HEK293 (cell line): Measurements from ENCODE around the gene LRRTM4.

Experiments used
- CTCF ChIA-PET: fragments of 350-600 bp; formaldehyde crosslinking; extraction: SDS; loops from one replicate; lab custom pipeline; 2021; ENCODE audit warnings: antibody characterized with exemption; lab: Yijun Ruan, JAX
- POLR2A ChIA-PET: fragments of 300-600 bp; formaldehyde crosslinking; extraction: SDS; loops from one replicate; lab custom pipeline; 2020; ENCODE audit warnings: antibody characterized with exemption, inconsistent platforms; lab: Yijun Ruan, JAX
- H3K27ac ChIP-seq: fragments of 200-500 bp; sonication (Bioruptor generic); 2 replicates; pipeline ENCODE4 v1.5.1; 2014; ENCODE audit warnings: low read depth, low read length, control low read depth, inconsistent platforms; ENCODE audit errors: extremely low read depth
- H3K36me3 ChIP-seq, 2 experiments: fragments of 200-500 bp in 1 of 2; sonication (Bioruptor generic) in 1 of 2; 1 replicate in 1 of 2; 2 replicates in 1 of 2; pipeline ENCODE4 v1.5.1; 2014 to 2017; ENCODE audit warnings: inconsistent platforms in 2 of 2, low read length in 2 of 2; ENCODE audit not compliant: control insufficient read depth in 2 of 2, insufficient read depth in 1 of 2
- H3K4me1 ChIP-seq: fragments of 200-500 bp; sonication (Bioruptor generic); 2 replicates; pipeline ENCODE4 v1.5.1; 2014; ENCODE audit warnings: mild to moderate bottlenecking, low read length, inconsistent platforms; ENCODE audit not compliant: control insufficient read depth, insufficient read depth
- H3K4me3 ChIP-seq: 2 replicates; pipeline ENCODE4 v1.5.1; 2011; ENCODE audit warnings: low read depth, mild to moderate bottlenecking, control low read depth, low read length, moderate library complexity
- H3K9me3 ChIP-seq: fragments of 200-500 bp; sonication (Bioruptor generic); 2 replicates; pipeline ENCODE4 v1.5.1; 2014; ENCODE audit warnings: low read depth, low read length, inconsistent platforms; ENCODE audit not compliant: control insufficient read depth, insufficient read depth
- HOXA7 ChIP-seq: sonication (generic); formaldehyde crosslinking; IDR thresholded peaks from 2 replicates; pipeline ENCODE4 v1.8.1; 2022; ENCODE audit warnings: missing genetic modification reagents, borderline replicate concordance
- KLF8 ChIP-seq: fragments of 450-650 bp; formaldehyde crosslinking; IDR thresholded peaks from 2 replicates; pipeline ENCODE4 v1.5.1; 2016; ENCODE audit warnings: missing biosample characterization, missing genetic modification characterization
- PRDM4 ChIP-seq: fragments of 450-650 bp; formaldehyde crosslinking; IDR thresholded peaks from 2 replicates; pipeline ENCODE4 v1.5.1; 2017; ENCODE audit warnings: missing biosample characterization, missing genetic modification characterization
- SALL2 ChIP-seq: fragments of 450-650 bp; formaldehyde crosslinking; IDR thresholded peaks from 2 replicates; pipeline ENCODE4 v1.5.0; 2017; ENCODE audit warnings: missing biosample characterization, mild to moderate bottlenecking, missing genetic modification characterization, borderline replicate concordance
- SCRT1 ChIP-seq: fragments of 450-650 bp; formaldehyde crosslinking; IDR thresholded peaks from 2 replicates; pipeline ENCODE4 v1.5.1; 2016; ENCODE audit warnings: missing biosample characterization, missing genetic modification characterization, borderline replicate concordance
- ZBTB11 ChIP-seq: fragments of 450-650 bp; formaldehyde crosslinking; conservative IDR thresholded peaks from 2 replicates; pipeline ENCODE4 v1.5.1; 2016; ENCODE audit warnings: low read depth, missing biosample characterization, missing genetic modification characterization
- ZNF114 ChIP-seq: fragments of 450-650 bp; formaldehyde crosslinking; IDR thresholded peaks from 2 replicates; pipeline ENCODE4 v1.5.0; 2017; ENCODE audit warnings: missing biosample characterization, missing genetic modification characterization
- ZNF155 ChIP-seq: fragments of 450-650 bp; formaldehyde crosslinking; IDR thresholded peaks from 2 replicates; pipeline ENCODE4 v1.5.1; 2016; ENCODE audit warnings: missing biosample characterization, missing genetic modification characterization
- ZNF211 ChIP-seq: fragments of 450-650 bp; formaldehyde crosslinking; IDR thresholded peaks from 2 replicates; pipeline ENCODE4 v1.5.1; 2016; ENCODE audit warnings: low read depth, missing biosample characterization, missing genetic modification characterization
- ZNF223 ChIP-seq: fragments of 450-650 bp; formaldehyde crosslinking; IDR thresholded peaks from 2 replicates; pipeline ENCODE4 v1.5.1; 2016; ENCODE audit warnings: missing biosample characterization, missing genetic modification characterization
- ZNF239 ChIP-seq: fragments of 450-650 bp; formaldehyde crosslinking; IDR thresholded peaks from 2 replicates; pipeline ENCODE4 v1.5.1; 2016; ENCODE audit warnings: missing biosample characterization, missing genetic modification characterization
- ZNF24 ChIP-seq: fragments of 450-650 bp; formaldehyde crosslinking; IDR thresholded peaks from 2 replicates; pipeline ENCODE4 v1.5.1; 2016; ENCODE audit warnings: missing biosample characterization, missing genetic modification characterization
- ZNF341 ChIP-seq: fragments of 450-650 bp; formaldehyde crosslinking; IDR thresholded peaks from 2 replicates; pipeline ENCODE4; 2016; ENCODE audit warnings: low read depth, missing biosample characterization, missing genetic modification characterization
- ZNF530 ChIP-seq: fragments of 450-650 bp; formaldehyde crosslinking; IDR thresholded peaks from 2 replicates; pipeline ENCODE4 v1.5.1; 2016; ENCODE audit warnings: low read depth, missing biosample characterization, missing genetic modification characterization
- ZNF571 ChIP-seq: fragments of 450-650 bp; formaldehyde crosslinking; IDR thresholded peaks from 2 replicates; pipeline ENCODE4 v1.5.0; 2017; ENCODE audit warnings: missing biosample characterization, missing genetic modification characterization
- ZNF600 ChIP-seq: fragments of 450-650 bp; formaldehyde crosslinking; IDR thresholded peaks from 2 replicates; pipeline ENCODE4 v1.5.1; 2016; ENCODE audit warnings: missing biosample characterization, missing genetic modification characterization
- ZNF624 ChIP-seq: fragments of 450-650 bp; formaldehyde crosslinking; IDR thresholded peaks from 2 replicates; pipeline ENCODE4 v1.5.1; 2017; ENCODE audit warnings: missing biosample characterization, missing genetic modification characterization
- ZSCAN5A ChIP-seq: fragments of 450-650 bp; formaldehyde crosslinking; IDR thresholded peaks from 2 replicates; pipeline ENCODE4 v1.5.1; 2016; ENCODE audit warnings: missing biosample characterization, missing genetic modification characterization

The LRRTM4 gene

GRCh38 chr2:77149565-77149964, 372.6 kb downstream of the LRRTM4 start (continued):
- TF ChIP-seq PRDM4 (tag by site-specific recombination) (no peak), ZNF223 (no peak), ZSCAN5A (tag by site-specific recombination) (no peak)

- TF ChIP-seq ZNF600 (tag by site-specific recombination) (no peak), ZNF155 (tag by site-specific recombination) (no peak), ZSCAN5A (tag by site-specific recombination) (no peak), ZNF624 (tag by site-specific recombination) (no peak), ZNF211 (tag by site-specific recombination) (no peak), ZNF114 (tag by site-specific recombination) (no peak), ZNF341 (tag by site-specific recombination) (no peak), SCRT1 (tag by site-specific recombination) (no peak), ZNF239 (tag by site-specific recombination) (no peak), HOXA7 (CRISPR knock-in tag) (no peak), ZNF530 (tag by site-specific recombination) (no peak), KLF8 (tag by site-specific recombination) (no peak), ZNF24 (tag by site-specific recombination) (no peak), SALL2 (tag by site-specific recombination) (no peak), ZNF571 (tag by site-specific recombination) (no peak), ZBTB11 (no peak)
- Histone ChIP-seq H3K4me3 (no peak overlapping the region), H3K36me3 (no peaks in the 10 kb centered on the region), H3K4me1 (no peaks in the 10 kb centered on the region), H3K9me3 (no peaks in the 10 kb centered on the region), H3K27ac (no peak overlapping the region)
- ChIA-PET POLR2A (no interaction called here), CTCF (interaction anchor here (0.6 kb wide), 1 partner anchor 1372 kb away, joined by 3 read pairs; no protein-coding TSS in a partner anchor)
Measured at GRCh38 chr2:77147153-77147552, 375.0 kb downstream of the LRRTM4 start.
